Heart right ventricle (tissue), 16 donors: ENCODE results near the gene KRIT1. TPM values are rescaled to one million over a fixed set of nuclear protein-coding genes. Genes with fewer than 3 reads are reported as not detected.

Source experiments
- ATAC-seq, 8 donors: fragments of 200-7000 bp; cut with Tn5 transposase; one replicate each; pipeline ENCODE4 v1.9.1; 2020; ENCODE audit warnings: mild to moderate bottlenecking in 8 of 8, moderate library complexity in 8 of 8, moderate number of reproducible peaks in 1 of 8
- DNase-seq, 2 donors: peaks; one replicate each; pipeline ENCODE4 v3.0.0-alpha.2; 2020
- H3K27ac ChIP-seq, 10 donors: fragments of 200-600 bp; sonication (generic) in 2 of 10; one replicate each; pipeline versions ENCODE4 v1.5.0 to v1.8.0; 2020 to 2022; ENCODE audit warnings: mild to moderate bottlenecking in 3 of 10
- H3K27me3 ChIP-seq, 7 donors: fragments of 200-600 bp; one replicate each; pipeline ENCODE4 v1.8.0; 2021 to 2022; ENCODE audit warnings: mild to moderate bottlenecking in 2 of 7
- H3K36me3 ChIP-seq, 9 donors: fragments of 200-600 bp; sonication (generic) in 1 of 9; one replicate each; pipeline versions ENCODE4 v1.5.0 to v1.8.0; 2020 to 2022; ENCODE audit warnings: mild to moderate bottlenecking in 2 of 9
- H3K4me1 ChIP-seq, 9 donors: fragments of 200-600 bp; sonication (generic) in 1 of 9; one replicate each; pipeline versions ENCODE4 v1.5.0 to v1.8.0; 2020 to 2022; ENCODE audit warnings: mild to moderate bottlenecking in 4 of 9
- H3K4me3 ChIP-seq, 10 donors: fragments of 200-600 bp; sonication (generic) in 2 of 10; one replicate each; pipeline versions ENCODE4 v1.5.0 to v1.8.0; 2020 to 2022; ENCODE audit warnings: mild to moderate bottlenecking in 7 of 10, moderate library complexity in 2 of 10
- H3K9me3 ChIP-seq, 11 donors: fragments of 200-600 bp in 10 of 11; sonication (generic) in 2 of 11; one replicate each; pipeline versions ENCODE4 v1.5.0 to v1.8.0; 2013 to 2022; ENCODE audit warnings: mild to moderate bottlenecking in 2 of 11, control low read depth in 1 of 11, moderate library complexity in 1 of 11
- WGBS, 2 donors: extraction: QIAGEN DNeasy Blood & Tissue Kit; methylation state at CpG; one replicate each; pipeline ENCODE4 v1.1.7; 2013; ENCODE audit warnings: inconsistent platforms in 1 of 2; 5-methylcytosine and 5-hydroxymethylcytosine counted together
- intact Hi-C, 10 donors: fragments of 100-400 bp; cut with DNase I; formaldehyde crosslinking; loops; one replicate each; pipeline versions ENCODE4 v1.11.1 to v1.14.2; 2022
- polyA plus RNA-seq, 2 donors: library from polyadenylated mRNA; stranded (reverse); fragments of 200-250 nt; gene quantifications; one replicate each; pipeline ENCODE4 v1.2.3, GENCODE V29; 2013
- total RNA-seq, 10 donors: library from RNA; stranded (reverse); fragmentation: NEBNext Ultra II Directional in 3 of 10; extraction: Animal tissue kit (Norgen Biotek cat#: 25700) in 3 of 10; gene quantifications; one replicate each; pipeline versions ENCODE4 v1.2.1 to v1.2.4, GENCODE V29; 2021 to 2023
- TF ChIP-seq, protein P1 (sequence below), 9 donors: fragments of 200-600 bp; sonication (generic) in 2 of 9; IDR thresholded peaks; one replicate each; pipeline versions ENCODE4 v1.5.0 to v1.8.0; 2021 to 2022; ENCODE audit warnings: antibody characterized with exemption in 9 of 9, mild to moderate bottlenecking in 5 of 9, moderate library complexity in 1 of 9
- donor health status: Arrhythmogenic right ventricular cardiomyopathy.
- donor health status: ischemic (EF 13 %, LVEDD 7.1; RV severe dilation, severe dysfunction).
- donor health status: healthy with polysubstance abuse.
- donor health status: DM: no; HTN: yes; CAD: no.
- donor health status: DM: no; HTN: no; CAD: no.
- donor health status: ischemic (EF 25% LVEDD 6.9; RV normal size, moderate dysfunction).
- donor health status: ischemic (EF 25% LVEDD 5.7; RV mildly dilated, moderate dysfunction).
- donor health status: healthy.
- donor health status: DM: yes; HTN: yes; CAD: no.
- donor health status: Ischemic cardiomyopathy.
- donor health status: ischemic (EF 35%, LVEDD 5.7; RV mildly dilated, moderate dysfunction).
- donor health status: nonischemic (EF 11% LVEDD 7.7; RV severe dilation, severe dysfunction).
- donor health status: DM: yes; HTN: yes; CAD: no.
- donor health status: PGD.
- donor health status: ischemic (EF 29% LVEDD 5.4; RV normal size, mild dysfunction).
- donor health status: nonischemic (EF 23%, LVEDD 6.1; RV moderate dilation, normal function).

KRIT1 gene
- total and polyA plus RNA-seq, 12 donors: 12.0 to 40.8 (median 30.7) TPM

- WGBS, 2 donors: 81 to 83% methylated on average over 3 of the region's 3 CpGs
- H3K36me3 ChIP-seq: peaks cover 0 to 7% (median 0%) of the 10 kb centered on the region in 9 donors
- intact Hi-C loops: loop anchor here in 1 of 10 donors (5.0 kb wide), 1 partner anchor 36 kb away; no protein-coding TSS in a partner anchor
- peaks cover 3 to 39% (median 28%) of the 10 kb centered on the region in 9 donors for H3K4me1 ChIP-seq
- peak in 1 of 8 donors; percentile 52 for ATAC-seq
- H3K27me3 ChIP-seq: no peaks in the 10 kb centered on the region
- no peak overlapping the region for H3K4me3 ChIP-seq
- TF ChIP-seq, protein P1, sequence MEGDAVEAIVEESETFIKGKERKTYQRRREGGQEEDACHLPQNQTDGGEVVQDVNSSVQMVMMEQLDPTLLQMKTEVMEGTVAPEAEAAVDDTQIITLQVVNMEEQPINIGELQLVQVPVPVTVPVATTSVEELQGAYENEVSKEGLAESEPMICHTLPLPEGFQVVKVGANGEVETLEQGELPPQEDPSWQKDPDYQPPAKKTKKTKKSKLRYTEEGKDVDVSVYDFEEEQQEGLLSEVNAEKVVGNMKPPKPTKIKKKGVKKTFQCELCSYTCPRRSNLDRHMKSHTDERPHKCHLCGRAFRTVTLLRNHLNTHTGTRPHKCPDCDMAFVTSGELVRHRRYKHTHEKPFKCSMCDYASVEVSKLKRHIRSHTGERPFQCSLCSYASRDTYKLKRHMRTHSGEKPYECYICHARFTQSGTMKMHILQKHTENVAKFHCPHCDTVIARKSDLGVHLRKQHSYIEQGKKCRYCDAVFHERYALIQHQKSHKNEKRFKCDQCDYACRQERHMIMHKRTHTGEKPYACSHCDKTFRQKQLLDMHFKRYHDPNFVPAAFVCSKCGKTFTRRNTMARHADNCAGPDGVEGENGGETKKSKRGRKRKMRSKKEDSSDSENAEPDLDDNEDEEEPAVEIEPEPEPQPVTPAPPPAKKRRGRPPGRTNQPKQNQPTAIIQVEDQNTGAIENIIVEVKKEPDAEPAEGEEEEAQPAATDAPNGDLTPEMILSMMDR (IDR thresholded peaks at IDR 0.05): no peak
- peaks cover 0 to 9% (median 0%) of the 10 kb centered on the region in 11 donors for H3K9me3 ChIP-seq
- no peak for DNase-seq
- H3K27ac ChIP-seq: peak overlapping the region in 3 of 10 donors; percentile 32 to 70 (median 40)
Observed at GRCh38 chr7:92292981-92293380, 47.3 kb upstream of the KRIT1 start.

GRCh38 chr7:92289321-92289720 lies 43.6 kb upstream of the KRIT1 start:
- TF ChIP-seq, protein P1 (IDR thresholded peaks at IDR 0.05): no peak
- 94 to 98% methylated on average over 2 of the region's 2 CpGs for WGBS, 2 donors
- H3K27ac ChIP-seq: no peak overlapping the region
- no peaks in the 10 kb centered on the region for H3K36me3 ChIP-seq
- no peak overlapping the region for H3K4me3 ChIP-seq
- DNase-seq (no peak), ATAC-seq (no peak)
- H3K27me3 ChIP-seq: no peaks in the 10 kb centered on the region
- peaks cover 0 to 18% (median 13%) of the 10 kb centered on the region in 9 donors for H3K4me1 ChIP-seq
- intact Hi-C loops: no loop called here
- peaks cover 0 to 14% (median 0%) of the 10 kb centered on the region in 11 donors for H3K9me3 ChIP-seq

DNA sequence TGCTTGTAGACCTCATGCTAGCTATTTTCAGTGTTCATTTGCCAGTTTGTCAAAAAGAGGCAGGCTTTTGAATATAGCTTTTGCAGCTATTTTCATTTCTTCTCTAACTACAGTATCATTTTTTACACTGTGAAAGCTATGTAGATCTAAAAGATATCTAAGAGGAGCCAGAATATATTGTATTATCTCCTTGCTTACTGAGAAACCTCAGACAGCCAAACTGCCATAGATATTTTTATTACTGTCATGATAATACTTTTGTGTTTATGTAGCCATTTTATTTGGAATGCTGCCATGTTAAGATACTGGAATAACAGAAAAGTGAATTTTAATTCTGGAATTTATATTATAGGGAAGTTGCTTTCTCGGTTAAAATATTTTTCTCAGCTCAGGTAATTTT lies 37.2 kb upstream of the KRIT1 start:
- intact Hi-C loops: no loop called here
- H3K4me1 ChIP-seq: peaks cover 0 to 36% (median 15%) of the 10 kb centered on the region in 9 donors
- H3K36me3 ChIP-seq: no peaks in the 10 kb centered on the region
- H3K9me3 ChIP-seq: peaks cover 0 to 16% (median 4%) of the 10 kb centered on the region in 11 donors
- ATAC-seq: no peak
- no peak overlapping the region for H3K4me3 ChIP-seq
- DNase-seq: no peak
- no peaks in the 10 kb centered on the region for H3K27me3 ChIP-seq
- H3K27ac ChIP-seq: no peak overlapping the region
- WGBS, 2 donors: 71 to 87% methylated on average over 1 of the region's 1 CpG
- TF ChIP-seq, protein P1 (IDR thresholded peaks at IDR 0.05): no peak

DNA sequence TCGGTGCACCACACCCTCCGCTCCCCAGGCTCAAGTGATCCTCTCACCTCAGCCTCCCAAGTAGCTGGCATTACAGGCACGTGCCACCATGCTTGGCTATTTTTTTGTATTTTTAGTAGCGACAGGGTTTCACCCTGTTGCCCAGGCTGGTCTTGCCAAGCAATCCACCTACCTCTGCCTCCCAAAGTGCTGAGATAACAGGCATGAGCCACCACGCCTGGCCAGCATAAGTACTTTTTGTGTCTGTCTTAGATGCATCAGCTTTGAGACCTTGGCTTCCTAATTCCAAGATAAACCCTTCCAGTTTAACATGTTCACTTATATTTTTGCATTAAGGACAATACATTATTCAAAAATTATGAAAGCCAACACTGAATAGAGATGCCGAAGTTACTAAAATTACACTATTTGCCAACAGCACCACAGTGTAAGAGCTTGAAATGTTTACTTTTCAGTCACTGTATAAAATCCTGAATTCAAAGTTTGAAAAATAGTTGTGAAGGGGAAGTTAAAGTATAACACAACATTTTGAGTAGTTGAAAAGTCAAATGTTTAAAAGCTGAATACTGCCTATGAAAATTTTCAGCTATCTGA lies 36.6 kb upstream of the KRIT1 start:
- TF ChIP-seq, protein P1 (IDR thresholded peaks at IDR 0.05): no peak
- H3K4me1 ChIP-seq: peaks cover 0 to 41% (median 15%) of the 10 kb centered on the region in 9 donors
- 91 to 94% methylated on average over 6 of the region's 6 CpGs for WGBS, 2 donors

More for the DNA sequence above, 36.6 kb upstream of the KRIT1 start:
- Histone ChIP-seq H3K4me3 (no peak overlapping the region), H3K27me3 (no peaks in the 10 kb centered on the region), H3K36me3 (no peaks in the 10 kb centered on the region), H3K9me3 (peaks cover 0 to 12% (median 4%) of the 10 kb centered on the region in 11 donors), H3K27ac (no peak overlapping the region)
- DNase-seq: no peak
- intact Hi-C loops: no loop called here
- no peak for ATAC-seq
